Fibroblast of upper back skin (primary cell): ENCODE measurements around the gene OSR1.
"Not testable (repeated sequence)": the region's sequence is repeated elsewhere in the genome, so short reads cannot be mapped to it uniquely, and the experiment has no call there.

Experiments used
- DNase-seq: peaks from one replicate; pipeline ENCODE4 v3.0.0-alpha.2; 2013

The OSR1 gene

DNA sequence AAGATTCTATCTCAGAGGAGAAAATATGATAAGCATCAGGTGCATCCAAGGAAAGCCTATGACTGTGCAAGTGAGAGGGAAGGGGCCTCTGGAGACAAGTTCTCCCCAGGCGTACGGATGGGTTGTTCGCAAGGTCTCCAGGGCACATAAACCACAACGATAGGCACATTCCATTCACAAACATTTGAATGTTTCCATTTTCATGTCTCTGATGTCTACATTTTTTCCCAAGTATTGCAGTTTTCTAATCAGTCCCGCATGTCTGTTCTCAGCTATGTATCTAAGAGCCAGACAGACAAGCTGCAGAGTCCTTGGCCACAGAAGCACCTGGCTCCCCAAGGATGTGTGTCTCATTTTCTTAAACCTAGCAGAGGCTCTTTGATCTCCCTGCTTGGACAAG is 28.0 kb downstream of the OSR1 start:
- DNase-seq, result no peak

- no peak for DNase-seq
Observed at GRCh38 chr2:19329445-19329844, 29.0 kb downstream of the OSR1 start.

GRCh38 chr2:19327496-19327895 is 30.9 kb downstream of the OSR1 start:
- no peak for DNase-seq

DNA sequence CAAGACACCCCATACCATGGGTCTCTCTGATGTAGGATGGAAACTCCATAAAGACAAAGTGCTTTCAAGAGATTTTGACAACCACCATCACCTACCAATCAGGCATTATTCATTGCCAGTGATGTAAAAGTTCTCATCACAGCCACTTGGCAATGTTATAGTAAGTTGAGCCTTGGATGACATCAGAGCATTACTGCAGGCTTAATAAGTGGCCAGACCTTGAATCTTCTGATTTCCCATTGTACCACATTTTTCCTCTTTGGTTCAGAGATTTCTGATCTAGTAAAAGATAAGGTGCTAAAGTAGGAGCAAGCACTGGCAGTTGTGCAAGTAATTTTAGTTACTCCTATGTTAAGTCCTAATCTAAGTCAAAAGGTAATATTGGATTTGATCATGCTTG is 36.5 kb downstream of the OSR1 start:
- no peak for DNase-seq

DNA sequence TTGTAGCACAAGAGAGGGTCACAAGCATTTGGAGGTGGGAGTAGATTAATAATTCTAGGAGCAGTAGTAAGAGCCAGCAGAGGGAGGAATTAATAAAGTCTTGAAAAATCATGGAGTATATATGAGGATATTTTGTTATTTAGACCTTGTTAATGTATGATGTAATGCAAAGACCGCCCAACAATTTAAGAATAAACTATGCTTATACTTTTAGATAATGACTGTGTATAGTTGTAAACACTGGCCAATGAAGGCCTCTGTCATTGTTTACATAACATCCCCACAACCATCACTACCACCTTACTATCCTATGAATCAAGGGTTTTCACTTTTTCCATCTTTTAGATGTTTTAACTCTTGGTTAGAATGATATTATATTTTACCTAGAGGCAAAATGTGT is 37.6 kb downstream of the OSR1 start:
- no peak for DNase-seq

GRCh38 chr2:19319698-19320097 is 38.7 kb downstream of the OSR1 start:
- no peak for DNase-seq

DNA sequence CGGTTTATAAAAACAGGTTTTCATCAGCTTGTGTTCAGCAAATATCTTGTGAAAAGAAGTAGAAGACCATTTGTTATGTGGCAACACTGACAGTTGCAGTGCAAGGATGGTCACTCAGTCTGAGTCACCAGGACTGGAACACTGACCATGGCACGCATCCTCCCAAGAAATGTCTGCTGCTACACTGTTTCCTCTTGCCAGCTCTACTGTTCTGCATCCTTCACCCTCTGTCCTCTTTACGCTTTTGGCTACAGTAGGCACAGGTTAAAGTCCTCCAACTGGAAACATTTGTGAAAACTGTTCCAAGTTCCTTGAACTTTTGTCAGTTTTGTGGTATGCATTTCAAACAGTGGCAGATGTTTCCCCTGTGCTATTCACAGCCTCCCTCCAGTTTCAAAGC is 39.4 kb downstream of the OSR1 start:
- DNase-seq, result no peak

GRCh38 chr2:19313553-19313952 is 44.9 kb downstream of the OSR1 start:
- no peak for DNase-seq

GRCh38 chr2:19312949-19313348 is 45.5 kb downstream of the OSR1 start:
- DNase-seq, result no peak

DNA sequence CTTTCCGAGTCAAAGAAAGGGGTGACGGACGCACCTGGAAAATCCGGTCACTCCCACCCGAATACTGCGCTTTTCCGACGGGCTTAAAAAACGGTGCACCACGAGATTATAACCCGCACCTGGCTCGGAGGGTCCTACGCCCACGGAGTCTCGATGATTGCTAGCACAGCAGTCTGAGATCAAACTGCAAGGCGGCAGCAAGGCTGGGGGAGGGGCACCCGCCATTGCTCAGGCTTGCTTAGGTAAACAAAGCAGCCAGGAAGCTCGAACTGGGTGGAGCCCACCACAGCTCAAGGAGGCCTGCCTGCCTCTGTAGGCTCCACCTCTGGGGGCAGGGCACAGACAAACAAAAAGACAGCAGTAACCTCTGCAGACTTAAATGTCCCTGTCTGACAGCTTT is 52.4 kb downstream of the OSR1 start:
- not testable (repeated sequence) for DNase-seq

DNA sequence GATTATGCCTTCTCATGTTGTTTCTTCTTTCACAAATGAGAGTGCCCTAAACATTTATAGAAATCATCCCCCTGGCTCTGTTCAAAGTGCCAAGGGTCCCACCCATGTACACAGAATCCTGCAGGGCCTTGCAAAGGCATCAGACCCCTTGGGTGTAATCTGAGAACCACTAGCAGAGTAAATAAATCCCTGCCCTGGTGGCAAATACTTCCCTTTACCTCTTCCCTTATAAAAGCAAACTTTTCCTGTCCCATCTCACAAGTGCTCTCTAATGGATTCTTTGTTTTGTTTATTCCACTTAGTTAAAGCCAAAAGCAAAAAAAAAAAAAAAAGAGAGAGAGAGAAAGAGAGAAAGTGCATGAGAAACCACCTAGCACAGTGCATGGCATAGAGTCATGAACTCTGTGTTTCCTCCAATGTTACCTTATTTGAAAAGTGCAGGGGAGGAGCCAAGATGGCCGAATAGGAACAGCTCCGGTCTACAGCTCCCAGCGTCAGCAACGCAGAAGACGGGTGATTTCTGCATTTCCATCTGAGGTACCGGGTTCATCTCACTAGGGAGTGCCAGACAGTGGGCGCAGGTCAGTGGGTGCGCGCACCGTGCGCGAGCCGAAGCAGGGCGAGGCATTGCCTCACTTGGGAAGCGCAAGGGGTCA is 52.9 kb downstream of the OSR1 start:
- not testable (repeated sequence) for DNase-seq

GRCh38 chr2:19301706-19302105 is 56.7 kb downstream of the OSR1 start:
- DNase-seq, result no peak
